Mesothelial cell of epicardium (in vitro differentiated cells): Measurements from ENCODE around the gene TSHZ2. TPM values are rescaled to one million over a fixed set of nuclear protein-coding genes. Genes with fewer than 3 reads are reported as not detected.
"Not testable (repeated sequence)": the region's sequence is repeated elsewhere in the genome, so short reads cannot be mapped to it uniquely, and the experiment has no call there.

Source experiments
- DNase-seq, 2 experiments: peaks; one replicate each; pipeline ENCODE4 v3.0.0; 2021; ENCODE audit warnings: low spot score in 2 of 2; ENCODE audit not compliant: unreplicated experiment in 2 of 2
- H3K27ac Mint-ChIP-seq: 2 replicates; pipeline ENCODE4 v1.8.0; 2021; ENCODE audit warnings: mixed read lengths
- H3K27me3 Mint-ChIP-seq: 2 replicates; pipeline ENCODE4 v1.8.0; 2021; ENCODE audit warnings: low read depth, mixed read lengths
- H3K36me3 Mint-ChIP-seq: 2 replicates; pipeline ENCODE4 v1.8.0; 2021; ENCODE audit warnings: mixed read lengths
- H3K4me1 Mint-ChIP-seq: 2 replicates; pipeline ENCODE4 v1.8.0; 2021; ENCODE audit warnings: mixed read lengths
- H3K4me3 Mint-ChIP-seq: 2 replicates; pipeline ENCODE4 v1.8.0; 2021; ENCODE audit warnings: mild to moderate bottlenecking, moderate library complexity, mixed read lengths
- H3K9me3 Mint-ChIP-seq: 2 replicates; pipeline ENCODE4 v1.8.0; 2021; ENCODE audit warnings: mixed read lengths
- total RNA-seq: library from RNA; stranded (reverse); gene quantifications from 3 replicates; pipeline ENCODE4 v1.2.1, GENCODE V29; 2021
- TF ChIP-seq, protein P1 (sequence below): fragments of 200-600 bp; sonication (generic); IDR thresholded peaks from one replicate; pipeline ENCODE4 v1.5.0; 2021; ENCODE audit warnings: antibody characterized with exemption; ENCODE audit not compliant: unreplicated experiment

The TSHZ2 gene
- total RNA-seq, 1 donor from 2014 or later, result 28.8 TPM

DNA sequence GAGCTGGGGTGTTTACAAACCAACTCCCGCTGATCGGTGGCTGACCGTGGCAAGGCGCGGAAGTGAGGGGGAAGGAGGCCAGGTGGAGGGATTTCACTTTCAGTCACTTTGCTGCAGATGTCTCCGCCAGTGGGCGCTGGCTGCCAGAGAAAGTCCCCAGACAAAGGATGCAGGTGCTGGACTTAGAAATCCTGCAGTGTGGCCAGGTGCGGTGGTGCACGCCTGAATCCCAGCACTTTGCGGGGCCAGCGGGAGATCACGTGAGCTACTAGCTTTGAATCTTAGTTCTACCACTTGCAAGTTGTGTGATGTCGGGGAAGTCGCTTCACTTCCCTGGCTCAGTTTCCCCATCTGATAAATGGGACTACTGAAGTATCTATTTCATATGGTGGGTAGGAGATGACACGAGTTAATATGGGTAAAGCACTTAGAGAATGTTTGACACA, 441.1 kb downstream of the TSHZ2 start:
- no peaks in the 10 kb centered on the region for H3K9me3 Mint-ChIP-seq
- TF ChIP-seq, protein P1, sequence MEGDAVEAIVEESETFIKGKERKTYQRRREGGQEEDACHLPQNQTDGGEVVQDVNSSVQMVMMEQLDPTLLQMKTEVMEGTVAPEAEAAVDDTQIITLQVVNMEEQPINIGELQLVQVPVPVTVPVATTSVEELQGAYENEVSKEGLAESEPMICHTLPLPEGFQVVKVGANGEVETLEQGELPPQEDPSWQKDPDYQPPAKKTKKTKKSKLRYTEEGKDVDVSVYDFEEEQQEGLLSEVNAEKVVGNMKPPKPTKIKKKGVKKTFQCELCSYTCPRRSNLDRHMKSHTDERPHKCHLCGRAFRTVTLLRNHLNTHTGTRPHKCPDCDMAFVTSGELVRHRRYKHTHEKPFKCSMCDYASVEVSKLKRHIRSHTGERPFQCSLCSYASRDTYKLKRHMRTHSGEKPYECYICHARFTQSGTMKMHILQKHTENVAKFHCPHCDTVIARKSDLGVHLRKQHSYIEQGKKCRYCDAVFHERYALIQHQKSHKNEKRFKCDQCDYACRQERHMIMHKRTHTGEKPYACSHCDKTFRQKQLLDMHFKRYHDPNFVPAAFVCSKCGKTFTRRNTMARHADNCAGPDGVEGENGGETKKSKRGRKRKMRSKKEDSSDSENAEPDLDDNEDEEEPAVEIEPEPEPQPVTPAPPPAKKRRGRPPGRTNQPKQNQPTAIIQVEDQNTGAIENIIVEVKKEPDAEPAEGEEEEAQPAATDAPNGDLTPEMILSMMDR, result peak; percentile 18
- peaks cover 20% of the 10 kb centered on the region for H3K4me1 Mint-ChIP-seq
- H3K4me3 Mint-ChIP-seq, result peak overlapping the region; percentile 28
- DNase-seq, result peak in 1 of 2 experiments; percentile 45
- no peaks in the 10 kb centered on the region for H3K36me3 Mint-ChIP-seq
- H3K27me3 Mint-ChIP-seq, result no peaks in the 10 kb centered on the region
- H3K27ac Mint-ChIP-seq, result no peak overlapping the region

DNA sequence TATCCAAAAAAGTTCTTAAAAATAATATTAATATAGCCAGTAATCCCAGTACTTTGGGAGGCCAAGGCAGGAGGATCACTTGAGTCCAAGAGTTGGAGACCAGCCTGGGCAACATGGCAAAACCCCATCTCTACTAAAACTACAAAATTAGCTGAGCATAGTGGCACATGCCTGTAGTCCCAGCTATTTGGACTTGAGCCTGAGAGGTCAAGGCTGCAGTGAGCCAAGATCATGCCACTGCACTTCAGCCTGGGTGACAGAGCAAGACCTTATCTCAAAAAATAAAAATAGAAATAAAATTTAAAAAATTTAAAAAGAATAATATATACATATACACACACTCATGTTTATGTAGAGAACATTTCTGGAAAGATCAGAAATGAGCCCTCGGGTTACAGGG, 441.7 kb downstream of the TSHZ2 start:
- not testable (repeated sequence) for DNase-seq, H3K4me3 Mint-ChIP-seq, H3K27me3 Mint-ChIP-seq, H3K36me3 Mint-ChIP-seq, H3K9me3 Mint-ChIP-seq, H3K27ac Mint-ChIP-seq
- H3K4me1 Mint-ChIP-seq, result peaks cover 15% of the 10 kb centered on the region

DNA sequence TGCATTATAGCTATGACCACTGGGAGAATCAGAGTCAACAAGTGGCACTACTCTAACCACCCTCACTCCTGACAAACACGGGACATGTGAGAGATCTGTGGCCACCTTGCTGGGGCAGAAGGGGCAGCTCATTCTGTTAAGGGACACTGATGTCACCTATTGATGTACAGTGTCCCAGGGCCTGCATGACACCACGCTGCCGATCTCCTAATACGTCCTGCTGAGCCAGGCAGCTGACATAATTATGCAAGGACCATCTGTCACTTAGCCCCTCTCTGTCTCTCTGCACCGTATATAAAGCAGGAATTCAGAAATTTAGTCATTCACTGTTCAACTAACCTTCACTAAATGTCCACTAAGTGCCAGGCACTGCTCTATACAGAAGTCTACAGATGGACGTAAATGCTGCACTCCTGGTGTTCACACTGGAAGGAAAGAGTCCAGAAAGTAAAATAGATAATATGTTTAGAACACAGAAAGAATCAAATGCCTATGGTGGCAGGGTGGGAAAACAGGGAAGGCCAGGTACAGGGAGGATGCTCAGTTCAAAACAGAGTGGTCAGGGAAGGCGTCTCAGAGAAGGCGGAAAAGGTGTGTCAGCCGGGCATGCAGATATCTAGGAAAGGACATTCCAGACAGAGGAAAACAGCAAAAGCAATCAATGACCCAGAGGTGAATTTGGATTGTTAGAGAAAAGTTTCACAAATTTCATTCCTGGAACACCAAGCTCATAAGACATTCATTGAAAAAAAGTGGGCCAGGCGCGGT, 447.7 kb downstream of the TSHZ2 start:
- no peak overlapping the region for H3K27ac Mint-ChIP-seq
- H3K36me3 Mint-ChIP-seq, result peaks cover 12% of the 10 kb centered on the region
- no peaks in the 10 kb centered on the region for H3K27me3 Mint-ChIP-seq
- no peaks in the 10 kb centered on the region for H3K4me1 Mint-ChIP-seq
- no peak overlapping the region for H3K4me3 Mint-ChIP-seq
- H3K9me3 Mint-ChIP-seq, result peaks cover 7% of the 10 kb centered on the region
- DNase-seq, result no peak
- TF ChIP-seq, protein P1, result no peak

GRCh38 chr20:53421343-53421742, 449.2 kb downstream of the TSHZ2 start:
- no peak overlapping the region for H3K27ac Mint-ChIP-seq
- no peaks in the 10 kb centered on the region for H3K27me3 Mint-ChIP-seq
- TF ChIP-seq, protein P1, result no peak
- DNase-seq, result no peak
- H3K4me1 Mint-ChIP-seq, result no peaks in the 10 kb centered on the region
- H3K36me3 Mint-ChIP-seq, result peaks cover 12% of the 10 kb centered on the region
- no peak overlapping the region for H3K4me3 Mint-ChIP-seq
- peaks cover 15% of the 10 kb centered on the region for H3K9me3 Mint-ChIP-seq

GRCh38 chr20:53422039-53422438, 449.9 kb downstream of the TSHZ2 start:
- no peak overlapping the region for H3K4me3 Mint-ChIP-seq
- TF ChIP-seq, protein P1, result no peak
- no peak for DNase-seq
- no peak overlapping the region for H3K27ac Mint-ChIP-seq
- peaks cover 15% of the 10 kb centered on the region for H3K9me3 Mint-ChIP-seq
- H3K4me1 Mint-ChIP-seq, result no peaks in the 10 kb centered on the region
- H3K36me3 Mint-ChIP-seq, result peaks cover 12% of the 10 kb centered on the region
- H3K27me3 Mint-ChIP-seq, result no peaks in the 10 kb centered on the region

DNA sequence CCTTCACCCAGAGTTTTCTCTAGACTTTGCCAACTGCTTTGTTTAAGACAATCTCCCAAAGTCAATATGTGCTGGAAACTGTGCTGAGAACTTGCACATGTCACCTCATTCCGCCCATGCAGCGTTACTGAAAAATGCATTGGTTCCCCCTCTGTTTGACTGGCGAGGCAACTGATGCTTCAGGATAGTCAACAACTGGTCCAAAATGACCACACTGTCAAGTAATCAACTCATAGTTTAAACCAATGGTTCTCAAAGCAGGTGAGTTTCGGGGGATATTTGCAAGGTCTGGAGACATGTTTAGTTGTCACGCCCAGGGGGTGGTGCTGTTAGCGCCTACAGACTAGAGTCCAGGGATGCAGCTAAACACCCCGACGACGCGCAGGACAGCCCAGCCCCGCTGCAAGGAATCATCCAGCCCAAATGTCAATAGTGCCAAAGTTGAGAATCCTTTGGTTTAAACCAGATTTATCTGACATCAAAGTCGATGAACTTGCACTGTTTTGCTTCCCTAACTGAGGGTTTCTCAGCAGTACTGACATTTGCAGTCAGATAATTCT, 451.5 kb downstream of the TSHZ2 start:
- no peak overlapping the region for H3K27ac Mint-ChIP-seq
- H3K4me1 Mint-ChIP-seq, result no peaks in the 10 kb centered on the region
- TF ChIP-seq, protein P1, result no peak
- no peak overlapping the region for H3K4me3 Mint-ChIP-seq
- DNase-seq, result no peak
- H3K27me3 Mint-ChIP-seq, result no peaks in the 10 kb centered on the region
- peaks cover 12% of the 10 kb centered on the region for H3K36me3 Mint-ChIP-seq
- peaks cover 15% of the 10 kb centered on the region for H3K9me3 Mint-ChIP-seq
